ENCODE results near the gene CCNJ. TPM values are rescaled to one million over a fixed set of nuclear protein-coding genes. Genes with fewer than 3 reads are reported as not detected.
A peak's percentile ranks its signal among the peaks of the same experiment; 100 is the strongest.

The CCNJ gene
- total RNA-seq, 2 experiments from 2014 or later, result 4.0 to 4.6 TPM

- Mint-ChIP-seq H3K4me3 (no peak overlapping the region), H3K9me3 (no peaks in the 10 kb centered on the region), H3K36me3 (ENCODE audit: low read depth) (no peaks in the 10 kb centered on the region), H3K4me1 (ENCODE audit: low read depth) (no peaks in the 10 kb centered on the region), H3K27me3 (no peaks in the 10 kb centered on the region), H3K27ac (no peak overlapping the region)
- peak; percentile 13 for TF ChIP-seq CTCF (IDR thresholded peaks at IDR 0.05)
- CTCF ChIA-PET, result interaction anchor here (1.0 kb wide), 1 partner anchor 8 kb away, joined by 4 read pairs; no protein-coding TSS in a partner anchor
- ATAC-seq (peak; percentile 74), DNase-seq (peak; percentile 19)
- intact Hi-C loops (cut with micrococcal nuclease), result no loop called here
- POLR2A ChIA-PET, result no interaction called here
Measured at GRCh38 chr10:96025566-96025965, 17.8 kb upstream of the CCNJ start.

GRCh38 chr10:96034625-96035024, 8.8 kb upstream of the CCNJ start:
- Mint-ChIP-seq H3K4me1 (ENCODE audit: low read depth) (no peaks in the 10 kb centered on the region), H3K36me3 (ENCODE audit: low read depth) (no peaks in the 10 kb centered on the region), H3K27ac (no peak overlapping the region), H3K27me3 (peaks cover 6% of the 10 kb centered on the region), H3K4me3 (no peak overlapping the region), H3K9me3 (no peaks in the 10 kb centered on the region)
- ChIA-PET POLR2A (no interaction called here), CTCF (interaction anchor here (4.1 kb wide), 1 partner anchor 17 kb away, joined by 18 read pairs; no protein-coding TSS in a partner anchor)
- intact Hi-C loops (cut with micrococcal nuclease), result no loop called here
- ATAC-seq (no peak), DNase-seq (no peak)
- TF ChIP-seq CTCF (IDR thresholded peaks at IDR 0.05), result no peak

GRCh38 chr10:96038476-96039387, 4.7 kb upstream of the CCNJ start:
- TF ChIP-seq CTCF (IDR thresholded peaks at IDR 0.05), result no peak
- POLR2A ChIA-PET, result no interaction called here
- CTCF ChIA-PET, result interaction anchor here (0.9 to 1.0 kb wide), 2 partner anchors 22 to 345 kb away, joined by 3 to 5 read pairs; partner anchors contain the start of gene TCTN3

GRCh38 chr10:96041146-96041545, 2.2 kb upstream of the CCNJ start:
- peaks cover 6% of the 10 kb centered on the region for H3K27me3 Mint-ChIP-seq
- intact Hi-C loops (cut with micrococcal nuclease), result loop anchor here (10.0 kb wide), 1 partner anchor 94 kb away; the partner anchor contains the start of gene ZNF518A
- POLR2A ChIA-PET, result no interaction called here
- H3K9me3 Mint-ChIP-seq, result no peaks in the 10 kb centered on the region
- ATAC-seq (no peak), DNase-seq (no peak)
- TF ChIP-seq CTCF (IDR thresholded peaks at IDR 0.05), result no peak
- peaks cover 20% of the 10 kb centered on the region for H3K4me1 Mint-ChIP-seq (ENCODE audit: low read depth)
- CTCF ChIA-PET, result no interaction called here
- no peak overlapping the region for H3K4me3 Mint-ChIP-seq
- peaks cover 10% of the 10 kb centered on the region for H3K36me3 Mint-ChIP-seq (ENCODE audit: low read depth)
- H3K27ac Mint-ChIP-seq, result no peak overlapping the region

More at GRCh38 chr10:96038476-96039387, 4.7 kb upstream of the CCNJ start:
- peaks cover 6% of the 10 kb centered on the region for H3K27me3 Mint-ChIP-seq
- no peak overlapping the region for H3K27ac Mint-ChIP-seq
- peaks cover 3% of the 10 kb centered on the region for H3K36me3 Mint-ChIP-seq (ENCODE audit: low read depth)
- peaks cover 4% of the 10 kb centered on the region for H3K4me1 Mint-ChIP-seq (ENCODE audit: low read depth)
- H3K4me3 Mint-ChIP-seq, result no peak overlapping the region
- intact Hi-C loops (cut with micrococcal nuclease), result no loop called here
- ATAC-seq (no peak), DNase-seq (no peak)
- H3K9me3 Mint-ChIP-seq, result no peaks in the 10 kb centered on the region
